Endothelial cell of umbilical vein (primary cell): ENCODE measurements around the gene KATNB1. TPM values are rescaled to one million over a fixed set of nuclear protein-coding genes. Genes with fewer than 3 reads are reported as not detected.

ENCODE experiments used
- BruUV-seq: library from RNA; stranded (reverse); fragments of 400-500 nt; replicated peaks from 2 replicates; lab custom pipeline; 2021; lab: Mats Ljungman, UMichigan
- CTCF ChIA-PET: fragments of 300-600, 350-600 bp; sonication (Branson Sonifier 250); formaldehyde crosslinking; loops from one replicate; lab custom pipeline; 2021; ENCODE audit warnings: antibody characterized with exemption, inconsistent platforms; lab: Charles Lee
- POLR2A ChIA-PET: fragments of 300-600, 350-600 bp; sonication (Branson Sonifier 250); formaldehyde crosslinking; loops from one replicate; lab custom pipeline; 2021; ENCODE audit warnings: antibody characterized with exemption, inconsistent platforms; lab: Charles Lee
- DNase-seq: peaks from one replicate; pipeline ENCODE4 v3.0.0-alpha.2; 2011; ENCODE audit warnings: low read depth, low spot score
- FAIRE-seq: peaks from 2 replicates; lab custom pipeline; 2011; peaks lifted over from hg19 to GRCh38; lab: Jason Lieb, UNC
- H2AFZ ChIP-seq: 2 replicates; pipeline ENCODE4 v1.6.0; 2012; ENCODE audit warnings: low read depth, low read length, control low read depth, inconsistent platforms
- H3K27ac ChIP-seq: 2 replicates; pipeline ENCODE4 v1.5.1; 2011; ENCODE audit warnings: low read depth, mild to moderate bottlenecking, control low read depth, low read length, moderate library complexity; ENCODE audit not compliant: insufficient read depth
- H3K27me3 ChIP-seq, 2 experiments: 2 replicates each; pipeline versions ENCODE4 v1.6.0 to v1.6.1; 2011; ENCODE audit warnings: low read length in 2 of 2, mixed read lengths in 1 of 2; ENCODE audit not compliant: control insufficient read depth in 2 of 2, insufficient read depth in 2 of 2
- H3K36me3 ChIP-seq, 2 experiments: 2 replicates in 1 of 2; 3 replicates in 1 of 2; pipeline ENCODE4 v1.5.1; 2011; ENCODE audit warnings: low read length in 2 of 2, mild to moderate bottlenecking in 1 of 2, moderate library complexity in 1 of 2; ENCODE audit not compliant: control insufficient read depth in 2 of 2, insufficient read depth in 2 of 2; ENCODE audit errors: extremely low read depth in 1 of 2
- H3K4me1 ChIP-seq: 3 replicates; pipeline ENCODE4 v1.5.1; 2011; ENCODE audit warnings: mild to moderate bottlenecking, low read length; ENCODE audit not compliant: control insufficient read depth, insufficient read depth; ENCODE audit errors: extremely low read depth
- H3K4me2 ChIP-seq: 2 replicates; pipeline ENCODE4 v1.6.1; 2011; ENCODE audit warnings: low read length, control low read depth, mixed read lengths; ENCODE audit not compliant: insufficient read depth
- H3K4me3 ChIP-seq, 3 experiments: fragments of 200-600 bp in 1 of 3; sonication (generic), shearing (Covaris generic) in 1 of 3; replicated peaks in 1 of 3; 2 replicates each; pipeline ENCODE4 v1.5.1; 2011 to 2016; ENCODE audit warnings: control low read depth in 3 of 3, low read length in 3 of 3, mild to moderate bottlenecking in 2 of 3, inconsistent platforms in 1 of 3, low read depth in 1 of 3, moderate library complexity in 1 of 3; ENCODE audit not compliant: insufficient read depth in 1 of 3
- H3K79me2 ChIP-seq: 2 replicates; pipeline ENCODE4 v1.6.0; 2012; ENCODE audit warnings: low read length, inconsistent platforms; ENCODE audit not compliant: control insufficient read depth, insufficient read depth
- H3K9ac ChIP-seq: replicated peaks from 2 replicates; pipeline ENCODE3; 2011; ENCODE audit warnings: low read length, control low read depth; ENCODE audit not compliant: insufficient read depth; ENCODE audit errors: extremely low read depth
- H3K9me1 ChIP-seq: replicated peaks from 3 replicates; pipeline ENCODE4 v1.6.0; 2011; ENCODE audit warnings: mild to moderate bottlenecking, low read length; ENCODE audit not compliant: control insufficient read depth, insufficient read depth; ENCODE audit errors: extremely low read depth
- H3K9me3 ChIP-seq: replicated peaks from 2 replicates; pipeline ENCODE4 v1.5.1; 2012; ENCODE audit warnings: low read length, inconsistent platforms; ENCODE audit not compliant: control insufficient read depth, insufficient read depth
- H4K20me1 ChIP-seq: replicated peaks from 2 replicates; pipeline ENCODE3; 2011; ENCODE audit warnings: mild to moderate bottlenecking, low read length; ENCODE audit not compliant: control insufficient read depth, insufficient read depth; ENCODE audit errors: extremely low read depth
- EZH2 ChIP-seq: IDR thresholded peaks from 2 replicates; pipeline ENCODE4 v1.6.1; 2012; ENCODE audit warnings: borderline replicate concordance, low read depth, mild to moderate bottlenecking, moderate library complexity, low read length, inconsistent platforms; ENCODE audit not compliant: severe bottlenecking
- FOS ChIP-seq: IDR thresholded peaks from 2 replicates; pipeline ENCODE4 v1.6.1; 2011; ENCODE audit warnings: mild to moderate bottlenecking, low read length, moderate library complexity, borderline replicate concordance; ENCODE audit not compliant: insufficient read depth
- GATA2 ChIP-seq: IDR thresholded peaks from 2 replicates; pipeline ENCODE4 v1.7.0; 2011; ENCODE audit warnings: low read depth, mild to moderate bottlenecking, moderate library complexity, mixed read lengths, low read length; ENCODE audit not compliant: insufficient read length, insufficient read depth
- JUN ChIP-seq: IDR thresholded peaks from 2 replicates; pipeline ENCODE4 v1.6.1; 2011; ENCODE audit warnings: borderline replicate concordance, low read depth; ENCODE audit not compliant: insufficient read length, insufficient read depth
- MYC ChIP-seq: IDR thresholded peaks from one replicate; pipeline ENCODE4 v1.6.1; 2011; ENCODE audit warnings: mild to moderate bottlenecking, low read depth, low read length
- POLR2A ChIP-seq: IDR thresholded peaks from 2 replicates; pipeline ENCODE4 v1.6.1; 2012; ENCODE audit warnings: low read depth, mild to moderate bottlenecking, control low read depth, low read length
- POLR2AphosphoS5 ChIP-seq: IDR thresholded peaks from 2 replicates; pipeline ENCODE4 v1.6.1; 2012; ENCODE audit warnings: low read depth, mild to moderate bottlenecking, control low read depth, low read length, moderate library complexity; ENCODE audit not compliant: insufficient read depth
- dilution Hi-C: fragments of 300-500 bp; cut with MboI; formaldehyde crosslinking; loops from one replicate; pipeline ENCODE4 v1.15.0; 2019; ENCODE audit warnings: low sequenced_read_pairs; ENCODE audit not compliant: extremely low pct_ligation_motif_present
- intact Hi-C: fragments of 100-400 bp; cut with micrococcal nuclease; formaldehyde crosslinking; loops from one replicate; pipeline ENCODE4 v1.10.0; 2022
- polyA plus RNA-seq, 4 experiments: library from polyadenylated mRNA; depleted of rRNA in 3 of 4; stranded (reverse) in 3 of 4; unstranded in 1 of 4; fragments of >200 nt; gene quantifications; 2 replicates each; pipeline versions ENCODE4 v1.2.1 to v1.2.3, GENCODE V29; 2011 to 2012; ENCODE audit warnings: missing spikeins in 1 of 4
- total RNA-seq: library from RNA; stranded (reverse); gene quantifications from 2 replicates; pipeline ENCODE4 v1.2.3, GENCODE V29; 2021
- TF ChIP-seq, protein P1 (sequence below): IDR thresholded peaks from 2 replicates; pipeline ENCODE4 v1.6.1; 2011; ENCODE audit not compliant: insufficient read depth, insufficient read length
- TF ChIP-seq, protein P2 (sequence below), 2 donors: IDR thresholded peaks; 1 replicate in 1 of 2; 2 replicates in 1 of 2; pipeline ENCODE4 v1.5.1; 2011; ENCODE audit warnings: low read length in 2 of 2, mild to moderate bottlenecking in 2 of 2, moderate library complexity in 2 of 2, control low read depth in 1 of 2, inconsistent platforms in 1 of 2, low read depth in 1 of 2; ENCODE audit not compliant: insufficient read depth in 1 of 2; ENCODE audit errors: extremely low read depth in 1 of 2

KATNB1 gene
- total and polyA plus RNA-seq, 2 donors (not counting 3 experiments of a cell fraction or from before 2014, with no cell fraction given), result 25.9 to 35.9 TPM

GRCh38 chr16:57757326-57757786, 21.8 kb downstream of the KATNB1 start:
- H2AFZ ChIP-seq, result no peak overlapping the region
- dilution Hi-C loops, result no loop called here
- no peaks in the 10 kb centered on the region for H3K9me3 ChIP-seq
- H3K27me3 ChIP-seq, result no peaks in the 10 kb centered on the region
- no peaks in the 10 kb centered on the region for H3K4me1 ChIP-seq
- peaks cover 0 to 41% of the 10 kb centered on the region in 2 experiments for H3K36me3 ChIP-seq
- ChIA-PET POLR2A (no interaction called here), CTCF (interaction anchor here (0.6 to 2.6 kb wide), 16 partner anchors 9 to 248 kb away, joined by 3 to 45 read pairs (median 4); partner anchors contain the start of genes USB1 and ZNF319)
- intact Hi-C loops, result loop anchor here (1.0 kb wide), 7 partner anchors 22 to 248 kb away; partner anchors contain the start of genes KATNB1, KIFC3 and USB1
- no peak for TF ChIP-seq POLR2A
- TF ChIP-seq EZH2, result no peak
- TF ChIP-seq, protein P1, sequence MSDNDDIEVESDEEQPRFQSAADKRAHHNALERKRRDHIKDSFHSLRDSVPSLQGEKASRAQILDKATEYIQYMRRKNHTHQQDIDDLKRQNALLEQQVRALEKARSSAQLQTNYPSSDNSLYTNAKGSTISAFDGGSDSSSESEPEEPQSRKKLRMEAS, result peak; percentile 17
- TF ChIP-seq, protein P2, sequence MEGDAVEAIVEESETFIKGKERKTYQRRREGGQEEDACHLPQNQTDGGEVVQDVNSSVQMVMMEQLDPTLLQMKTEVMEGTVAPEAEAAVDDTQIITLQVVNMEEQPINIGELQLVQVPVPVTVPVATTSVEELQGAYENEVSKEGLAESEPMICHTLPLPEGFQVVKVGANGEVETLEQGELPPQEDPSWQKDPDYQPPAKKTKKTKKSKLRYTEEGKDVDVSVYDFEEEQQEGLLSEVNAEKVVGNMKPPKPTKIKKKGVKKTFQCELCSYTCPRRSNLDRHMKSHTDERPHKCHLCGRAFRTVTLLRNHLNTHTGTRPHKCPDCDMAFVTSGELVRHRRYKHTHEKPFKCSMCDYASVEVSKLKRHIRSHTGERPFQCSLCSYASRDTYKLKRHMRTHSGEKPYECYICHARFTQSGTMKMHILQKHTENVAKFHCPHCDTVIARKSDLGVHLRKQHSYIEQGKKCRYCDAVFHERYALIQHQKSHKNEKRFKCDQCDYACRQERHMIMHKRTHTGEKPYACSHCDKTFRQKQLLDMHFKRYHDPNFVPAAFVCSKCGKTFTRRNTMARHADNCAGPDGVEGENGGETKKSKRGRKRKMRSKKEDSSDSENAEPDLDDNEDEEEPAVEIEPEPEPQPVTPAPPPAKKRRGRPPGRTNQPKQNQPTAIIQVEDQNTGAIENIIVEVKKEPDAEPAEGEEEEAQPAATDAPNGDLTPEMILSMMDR (IDR thresholded peaks at IDR 0.05; ENCODE audit: extremely low read depth in 1 of 2, insufficient read depth in 1 of 2, low read depth in 1 of 2, low read length in 2 of 2), result peak; percentile 96 to 98
- TF ChIP-seq GATA2, result no peak
- no peak for TF ChIP-seq FOS
- no peak for TF ChIP-seq MYC
- peak; percentile 33 for TF ChIP-seq POLR2AphosphoS5
- no peak for TF ChIP-seq JUN
- H3K79me2 ChIP-seq, result no peaks in the 10 kb centered on the region
- no peak overlapping the region for H3K4me3 ChIP-seq
- H3K9me1 ChIP-seq, result no peaks in the 10 kb centered on the region
- H3K27ac ChIP-seq, result no peak overlapping the region
- H3K4me2 ChIP-seq, result no peak overlapping the region
- BruUV-seq, result no TSS peak
- peak; percentile 83 for FAIRE-seq
- H3K9ac ChIP-seq, result no peak overlapping the region
- peak; percentile 77 for DNase-seq
- no peaks in the 10 kb centered on the region for H4K20me1 ChIP-seq
